ENCODE results near the gene INTS6L. TPM values are rescaled to one million over a fixed set of nuclear protein-coding genes. Genes with fewer than 3 reads are reported as not detected.

Gene INTS6L
- 11.9 TPM for polyA plus RNA-seq (2012; ENCODE audit: missing spikeins)

DNA sequence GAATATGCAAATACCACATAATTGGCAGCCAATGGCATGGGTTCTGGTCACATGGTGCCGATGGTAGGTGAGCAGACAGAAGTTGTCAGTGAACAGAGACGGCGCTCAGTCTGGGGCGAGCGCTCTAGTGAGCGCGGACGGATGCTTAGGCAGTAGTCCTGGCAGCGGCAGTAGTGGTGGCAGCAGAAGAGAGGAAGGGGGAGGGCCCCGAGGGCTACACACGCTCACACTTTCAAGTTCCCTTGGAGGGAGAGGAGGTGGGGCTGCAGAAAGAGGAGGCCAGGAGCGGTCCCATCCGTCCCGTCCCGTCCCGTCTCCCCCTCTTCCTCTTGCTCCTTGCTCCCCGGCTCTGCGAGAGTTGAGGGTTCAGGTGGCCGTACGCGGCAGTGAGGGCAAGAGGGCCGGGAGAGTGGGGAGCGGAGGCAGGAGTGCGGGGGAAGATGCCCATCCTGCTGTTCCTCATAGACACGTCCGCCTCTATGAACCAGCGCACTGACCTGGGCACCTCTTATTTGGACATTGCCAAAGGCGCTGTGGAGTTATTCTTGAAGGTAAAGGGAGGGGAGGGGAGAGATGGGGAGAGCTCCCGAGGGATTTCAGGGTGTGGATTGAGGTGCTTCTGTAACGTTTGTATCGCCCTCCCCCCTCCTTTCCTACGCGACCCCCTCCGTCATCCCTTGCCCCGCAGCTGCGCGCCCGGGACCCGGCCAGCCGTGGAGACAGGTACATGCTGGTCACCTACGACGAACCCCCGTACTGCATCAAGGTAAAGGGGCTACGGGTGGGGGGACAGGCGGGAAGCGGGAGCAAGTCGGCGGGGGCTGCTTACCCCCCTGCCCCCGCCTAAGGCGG is at the start of gene INTS6L:
Gene INTS6L (plus strand): TSS at position 108 of the 852 bp plus-strand sequence. CDS start 333 bp downstream, at position 441.
- FAIRE-seq, result peak; percentile 95
- TF ChIP-seq TAF1 (IDR thresholded peaks at IDR 0.05; ENCODE audit: borderline replicate concordance, low read depth, low read length) (peak; percentile 96), POLR2AphosphoS5 (IDR thresholded peaks at IDR 0.05; ENCODE audit: low read depth, low read length) (peak; percentile 99), POLR2A (IDR thresholded peaks at IDR 0.05; ENCODE audit: low read depth, low read length) (peak; percentile 99)

GRCh38 chrX:135476378-135476777 is 44.1 kb upstream of the INTS6L start:
- FAIRE-seq (peak; percentile 14), DNase-seq (ENCODE audit: insufficient read length) (no peak)
- no peak for TF ChIP-seq TAF1 (IDR thresholded peaks at IDR 0.05; ENCODE audit: borderline replicate concordance, low read depth, low read length)
- TF ChIP-seq POLR2A (IDR thresholded peaks at IDR 0.05; ENCODE audit: low read depth, low read length), result no peak
- TF ChIP-seq POLR2AphosphoS5 (IDR thresholded peaks at IDR 0.05; ENCODE audit: low read depth, low read length), result no peak

More for the DNA sequence above, at the start of gene INTS6L:
- peak; percentile 41 for DNase-seq (ENCODE audit: insufficient read length)

DNA sequence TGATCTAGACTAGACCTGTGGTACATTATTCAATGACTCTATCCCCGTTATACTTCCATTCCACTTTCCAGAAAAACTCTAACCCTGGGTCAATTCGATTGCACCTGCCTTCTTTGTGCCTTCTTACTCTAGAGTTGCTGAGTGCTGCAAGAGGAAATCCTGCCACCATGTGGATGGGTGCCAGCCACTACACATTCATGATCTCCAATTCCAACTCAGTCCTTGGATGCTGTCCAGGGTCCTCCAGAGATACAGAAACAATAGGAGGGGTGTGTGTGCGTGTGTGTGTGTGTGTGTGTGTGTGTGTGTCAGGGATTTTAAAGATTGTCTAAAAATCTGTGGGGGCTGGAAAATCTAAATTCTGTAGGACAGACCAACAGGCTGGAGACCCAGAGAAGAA is 42.9 kb upstream of the INTS6L start:
- FAIRE-seq, result peak; percentile 36
- TF ChIP-seq POLR2A (IDR thresholded peaks at IDR 0.05; ENCODE audit: low read depth, low read length), result no peak
- TF ChIP-seq TAF1 (IDR thresholded peaks at IDR 0.05; ENCODE audit: borderline replicate concordance, low read depth, low read length), result no peak
- no peak for TF ChIP-seq POLR2AphosphoS5 (IDR thresholded peaks at IDR 0.05; ENCODE audit: low read depth, low read length)
- no peak for DNase-seq (ENCODE audit: insufficient read length)

GRCh38 chrX:135480076-135480475 is 40.4 kb upstream of the INTS6L start:
- DNase-seq (ENCODE audit: insufficient read length) (no peak), FAIRE-seq (no peak)
- TF ChIP-seq POLR2AphosphoS5 (IDR thresholded peaks at IDR 0.05; ENCODE audit: low read depth, low read length), result no peak

DNA sequence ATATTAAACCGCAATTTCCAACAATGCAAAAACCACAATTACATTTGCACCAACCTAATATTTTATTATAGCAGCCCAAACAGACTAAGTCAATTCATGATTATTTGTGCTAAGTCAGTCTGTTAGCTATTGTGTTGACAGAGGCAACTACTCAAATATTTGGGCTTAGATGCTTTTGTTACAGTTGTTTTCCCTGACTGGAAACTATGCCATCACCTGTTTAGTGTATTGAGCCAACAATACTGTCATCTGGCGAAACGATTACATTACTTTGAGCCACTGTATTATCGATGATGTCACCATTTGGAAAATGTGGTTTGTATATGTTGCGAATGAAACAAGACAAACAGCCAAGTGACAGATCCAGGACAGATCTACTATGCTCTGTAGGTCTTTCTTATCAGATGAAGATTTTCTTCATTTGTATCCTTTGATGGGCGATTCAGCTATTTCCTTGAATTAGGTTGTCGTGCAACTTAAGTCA is 38.7 kb upstream of the INTS6L start:
- FAIRE-seq (no peak), DNase-seq (ENCODE audit: insufficient read length) (no peak)
- TF ChIP-seq POLR2A (IDR thresholded peaks at IDR 0.05; ENCODE audit: low read depth, low read length) (no peak), POLR2AphosphoS5 (IDR thresholded peaks at IDR 0.05; ENCODE audit: low read depth, low read length) (no peak), TAF1 (IDR thresholded peaks at IDR 0.05; ENCODE audit: borderline replicate concordance, low read depth, low read length) (no peak)

GRCh38 chrX:135484641-135485289 is 35.7 kb upstream of the INTS6L start:
- peak; percentile 73 for FAIRE-seq
- TF ChIP-seq POLR2AphosphoS5 (IDR thresholded peaks at IDR 0.05; ENCODE audit: low read depth, low read length) (no peak), POLR2A (IDR thresholded peaks at IDR 0.05; ENCODE audit: low read depth, low read length) (no peak), TAF1 (IDR thresholded peaks at IDR 0.05; ENCODE audit: borderline replicate concordance, low read depth, low read length) (no peak)
- DNase-seq (ENCODE audit: insufficient read length), result no peak

DNA sequence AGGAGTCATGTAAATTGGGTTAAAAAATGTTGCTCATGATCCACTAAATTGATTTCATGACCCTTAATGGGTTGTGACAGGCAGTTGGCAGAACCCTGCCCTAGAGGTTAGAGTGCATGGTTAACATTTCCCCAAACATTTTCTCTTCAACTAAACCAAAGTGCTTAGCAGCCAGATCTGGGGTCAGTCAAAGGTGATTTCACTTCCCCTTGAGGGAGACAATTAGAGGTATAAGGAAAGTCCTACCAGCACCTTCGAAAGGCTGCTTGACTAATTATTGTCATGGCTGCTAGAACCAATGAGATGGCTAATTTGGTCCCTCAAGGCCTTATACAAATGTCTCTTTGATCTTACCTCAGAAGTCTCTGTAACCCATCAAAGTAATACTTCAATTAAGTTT is 30.9 kb upstream of the INTS6L start:
- TF ChIP-seq POLR2A (IDR thresholded peaks at IDR 0.05; ENCODE audit: low read depth, low read length) (no peak), TAF1 (IDR thresholded peaks at IDR 0.05; ENCODE audit: borderline replicate concordance, low read depth, low read length) (no peak), POLR2AphosphoS5 (IDR thresholded peaks at IDR 0.05; ENCODE audit: low read depth, low read length) (no peak)
- DNase-seq (ENCODE audit: insufficient read length) (no peak), FAIRE-seq (peak; percentile 89)

DNA sequence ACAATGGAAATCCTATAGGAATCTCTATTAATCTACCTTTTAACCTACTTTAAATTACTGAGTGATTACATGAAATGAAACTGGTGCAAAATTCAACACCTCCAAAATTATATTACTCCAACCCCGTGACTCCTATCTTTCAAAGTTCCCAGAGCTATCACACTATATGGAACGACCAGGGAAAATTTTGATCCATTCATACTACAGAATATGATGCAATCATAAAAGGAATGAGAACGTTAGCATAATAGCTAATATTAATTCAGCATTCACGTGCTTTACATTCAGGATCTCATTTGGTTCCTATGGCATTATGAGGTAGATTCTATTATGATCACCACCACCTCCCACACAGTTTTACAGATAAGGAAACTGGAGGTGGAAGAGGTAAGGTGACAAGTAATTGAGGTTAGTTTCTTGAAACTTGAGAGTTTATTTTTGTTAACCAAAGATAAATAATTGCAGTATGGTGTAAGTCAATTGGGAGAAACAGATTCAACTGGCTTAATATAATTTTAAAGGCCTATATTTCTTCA is 29.4 kb upstream of the INTS6L start:
- TF ChIP-seq TAF1 (IDR thresholded peaks at IDR 0.05; ENCODE audit: borderline replicate concordance, low read depth, low read length) (no peak), POLR2A (IDR thresholded peaks at IDR 0.05; ENCODE audit: low read depth, low read length) (no peak), POLR2AphosphoS5 (IDR thresholded peaks at IDR 0.05; ENCODE audit: low read depth, low read length) (no peak)
- no peak for FAIRE-seq

GRCh38 chrX:135494453-135494852 is 26.0 kb upstream of the INTS6L start:
- FAIRE-seq (no peak), DNase-seq (ENCODE audit: insufficient read length) (no peak)
- TF ChIP-seq POLR2A (IDR thresholded peaks at IDR 0.05; ENCODE audit: low read depth, low read length) (no peak), TAF1 (IDR thresholded peaks at IDR 0.05; ENCODE audit: borderline replicate concordance, low read depth, low read length) (no peak), POLR2AphosphoS5 (IDR thresholded peaks at IDR 0.05; ENCODE audit: low read depth, low read length) (no peak)

More for the DNA sequence above, 29.4 kb upstream of the INTS6L start:
- DNase-seq (ENCODE audit: insufficient read length), result no peak

DNA sequence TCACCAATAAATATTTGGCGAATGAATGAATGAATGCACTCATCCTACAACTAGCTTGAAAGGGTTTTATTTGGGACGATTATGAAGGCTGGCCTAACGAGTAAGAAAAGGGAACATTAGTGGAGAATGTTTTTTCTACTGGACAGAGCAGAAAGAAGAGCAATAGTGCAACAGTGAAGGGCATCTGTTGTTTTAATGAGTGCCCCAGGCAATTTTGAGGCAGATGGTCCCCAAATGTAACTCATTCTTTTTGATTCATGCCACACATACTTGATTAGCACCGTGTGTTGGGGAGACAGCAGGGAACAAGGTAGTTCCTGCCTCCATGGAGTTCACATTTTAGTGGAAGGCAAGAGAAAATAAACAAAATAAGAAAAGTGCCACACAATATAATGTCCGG is 22.7 kb upstream of the INTS6L start:
- DNase-seq (ENCODE audit: insufficient read length), result no peak
- TF ChIP-seq POLR2AphosphoS5 (IDR thresholded peaks at IDR 0.05; ENCODE audit: low read depth, low read length) (no peak), POLR2A (IDR thresholded peaks at IDR 0.05; ENCODE audit: low read depth, low read length) (no peak), TAF1 (IDR thresholded peaks at IDR 0.05; ENCODE audit: borderline replicate concordance, low read depth, low read length) (no peak)
- FAIRE-seq, result no peak

DNA sequence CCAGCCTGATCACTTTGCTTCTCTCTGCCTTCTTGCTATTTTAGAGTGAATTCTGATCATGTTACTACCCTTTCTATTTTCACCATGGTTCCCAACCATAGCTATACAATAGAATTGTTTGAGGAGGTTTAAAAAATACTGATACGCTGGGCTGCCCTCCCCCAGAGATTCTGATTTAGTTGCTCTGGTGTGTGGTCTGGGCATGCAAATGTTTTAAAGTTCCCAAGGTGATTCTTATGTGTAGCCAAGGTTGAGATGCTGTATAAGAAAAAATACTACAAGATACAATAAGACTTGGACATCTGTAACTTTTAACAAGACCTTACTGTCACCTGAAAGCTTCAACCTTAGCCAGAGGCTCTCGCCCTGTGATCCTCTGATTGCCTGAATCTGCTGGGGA is 22.2 kb upstream of the INTS6L start:
- no peak for TF ChIP-seq TAF1 (IDR thresholded peaks at IDR 0.05; ENCODE audit: borderline replicate concordance, low read depth, low read length)
- no peak for TF ChIP-seq POLR2A (IDR thresholded peaks at IDR 0.05; ENCODE audit: low read depth, low read length)
- TF ChIP-seq POLR2AphosphoS5 (IDR thresholded peaks at IDR 0.05; ENCODE audit: low read depth, low read length), result no peak
- DNase-seq (ENCODE audit: insufficient read length) (no peak), FAIRE-seq (no peak)
